A549 (cell line): ENCODE data around the gene WNT1. TPM values are rescaled to one million over a fixed set of nuclear protein-coding genes. Genes with fewer than 3 reads are reported as not detected.

Experiments used
- ATAC-seq, 2 experiments: fragments of 200-7000 bp in 1 of 2; fragments of >200 bp in 1 of 2; cut with Nextera tagmentation in 1 of 2; cut with Tn5 transposase in 1 of 2; 3 replicates each; pipeline versions ENCODE4 v1.8.0 to v1.9.1; 2018 to 2020; ENCODE audit warnings: mild to moderate bottlenecking in 1 of 2, moderate library complexity in 1 of 2
- CTCF ChIA-PET: fragments of 300-600 bp; sonication (Branson Sonifier 250); formaldehyde crosslinking; extraction: SDS; loops from one replicate; lab custom pipeline; 2021; ENCODE audit warnings: antibody characterized with exemption, inconsistent platforms; lab: Yijun Ruan, JAX
- POLR2A ChIA-PET: fragments of 350-600 bp; formaldehyde crosslinking; extraction: SDS; loops from one replicate; lab custom pipeline; 2021; ENCODE audit warnings: antibody characterized with exemption, inconsistent platforms; lab: Yijun Ruan, JAX
- DNase-seq, 2 experiments: peaks; one replicate each; pipeline versions ENCODE4 v3.0.0 to v3.0.0-alpha.2; 2011 to 2016; ENCODE audit warnings: low read depth in 1 of 2, low spot score in 1 of 2
- FAIRE-seq: peaks from 2 replicates; lab custom pipeline; 2011; peaks lifted over from hg19 to GRCh38; lab: Jason Lieb, UNC
- H3K27ac ChIP-seq, 2 experiments: fragments of >200 bp; sonication (Bioruptor Twin); formaldehyde crosslinking; 3 replicates each; pipeline ENCODE4 v1.5.1; 2016 to 2017
- H3K4me1 ChIP-seq: fragments of >200 bp; sonication (Bioruptor Twin); formaldehyde crosslinking; 3 replicates; pipeline ENCODE4 v1.6.1; 2016
- H3K4me2 ChIP-seq: fragments of >200 bp; sonication (Bioruptor Twin); formaldehyde crosslinking; 3 replicates; pipeline ENCODE4 v1.6.1; 2016
- H3K4me3 ChIP-seq: fragments of >200 bp; sonication (Bioruptor Twin); formaldehyde crosslinking; 3 replicates; pipeline ENCODE4 v1.5.1; 2016
- H3K9me3 ChIP-seq: fragments of >200 bp; sonication (Bioruptor Twin); formaldehyde crosslinking; 3 replicates; pipeline ENCODE4 v1.6.1; 2016
- BHLHE40 ChIP-seq: IDR thresholded peaks from 2 replicates; pipeline ENCODE4 v1.6.1; 2012; ENCODE audit warnings: low read depth, low read length, inconsistent platforms
- CBX2 ChIP-seq: fragments of 200-600 bp; sonication (generic); IDR thresholded peaks from 2 replicates; pipeline ENCODE4 v1.6.1; 2016; ENCODE audit warnings: low read depth, mild to moderate bottlenecking, borderline replicate concordance
- CHD4 ChIP-seq: fragments of 200-600 bp; sonication (generic); IDR thresholded peaks from 2 replicates; pipeline ENCODE4 v1.6.1; 2016; ENCODE audit warnings: antibody characterized with exemption, mild to moderate bottlenecking, borderline replicate concordance
- CTCF ChIP-seq: fragments of >200 bp; sonication (Bioruptor Twin); formaldehyde crosslinking; IDR thresholded peaks from 3 replicates; pipeline ENCODE4 v1.5.1; 2016
- EHMT2 ChIP-seq: fragments of 200-600 bp; sonication (generic); IDR thresholded peaks from 2 replicates; pipeline ENCODE4 v1.6.1; 2016; ENCODE audit warnings: antibody characterized with exemption, low read depth, mild to moderate bottlenecking, moderate library complexity
- ESRRA ChIP-seq: fragments of 150-350 bp; IDR thresholded peaks from 2 replicates; pipeline ENCODE4 v1.6.1; 2014; ENCODE audit warnings: mild to moderate bottlenecking, low read length, borderline replicate concordance
- FOSB ChIP-seq: fragments of 250-450 bp; sonication (Bioruptor Pico); IDR thresholded peaks from 2 replicates; pipeline ENCODE4 v1.5.0; 2020; ENCODE audit warnings: mild to moderate bottlenecking, moderate library complexity
- HDAC2 ChIP-seq: fragments of 200-600 bp; sonication (generic); IDR thresholded peaks from 2 replicates; pipeline ENCODE4 v1.6.1; 2016
- HES2 ChIP-seq: fragments of >200 bp; sonication (Bioruptor Twin); formaldehyde crosslinking; IDR thresholded peaks from 2 replicates; pipeline ENCODE4 v1.6.1; 2016
- HOXB5 ChIP-seq: fragments of 250-450 bp; sonication (Bioruptor Pico); IDR thresholded peaks from 2 replicates; pipeline ENCODE4 v1.5.0; 2020; ENCODE audit warnings: mild to moderate bottlenecking, moderate library complexity
- JUN ChIP-seq, 2 experiments: fragments of >200 bp; sonication (Bioruptor Twin); formaldehyde crosslinking; IDR thresholded peaks; 2 replicates in 1 of 2; 3 replicates in 1 of 2; pipeline ENCODE4 v1.6.1; 2016 to 2017
- KDM5A ChIP-seq: fragments of 200-600 bp; sonication (generic); IDR thresholded peaks from 2 replicates; pipeline ENCODE4 v1.6.1; 2016; ENCODE audit warnings: antibody characterized with exemption, mild to moderate bottlenecking
- MAFK ChIP-seq: fragments of 450-650 bp; IDR thresholded peaks from 2 replicates; pipeline ENCODE4 v1.6.1; 2014; ENCODE audit not compliant: partially characterized antibody
- MAX ChIP-seq: IDR thresholded peaks from 2 replicates; pipeline ENCODE4 v1.6.1; 2012
- MYC ChIP-seq: IDR thresholded peaks from 2 replicates; pipeline ENCODE4 v1.6.1; 2012; ENCODE audit warnings: mild to moderate bottlenecking, inconsistent platforms, low read length, improper control_type of control experiment, borderline replicate concordance
- NR3C1 ChIP-seq: fragments of >200 bp; sonication (Bioruptor Twin); formaldehyde crosslinking; IDR thresholded peaks from 3 replicates; pipeline ENCODE4 v1.6.1; 2017
- PBX3 ChIP-seq: IDR thresholded peaks from 2 replicates; pipeline ENCODE4 v1.6.1; 2012
- RARB ChIP-seq: fragments of 250-450 bp; sonication (Bioruptor Pico); IDR thresholded peaks from 2 replicates; pipeline ENCODE4 v1.8.0; 2021; ENCODE audit warnings: mild to moderate bottlenecking, moderate library complexity
- RCOR1 ChIP-seq: fragments of 150-350 bp; IDR thresholded peaks from 2 replicates; pipeline ENCODE4 v1.6.1; 2014; ENCODE audit warnings: antibody characterized with exemption, low read length, low read depth
- RFX5 ChIP-seq: fragments of 450-650 bp; IDR thresholded peaks from 2 replicates; pipeline ENCODE4 v1.7.1; 2014; ENCODE audit warnings: antibody characterized with exemption, mild to moderate bottlenecking, moderate library complexity
- SREBF2 ChIP-seq: fragments of 450-650 bp; IDR thresholded peaks from 2 replicates; pipeline ENCODE4 v1.6.1; 2014; ENCODE audit warnings: mild to moderate bottlenecking, moderate library complexity
- ZC3H11A ChIP-seq: fragments of 450-650 bp; IDR thresholded peaks from 2 replicates; pipeline ENCODE4 v1.6.1; 2014; ENCODE audit warnings: antibody characterized with exemption, mild to moderate bottlenecking
- ZSCAN20 ChIP-seq: fragments of 250-450 bp; sonication (Bioruptor Pico); IDR thresholded peaks from 2 replicates; pipeline ENCODE4 v1.8.0; 2022; ENCODE audit warnings: mild to moderate bottlenecking, moderate library complexity
- whole genome bisulfite sequencing: methylation state at CpG from one replicate; pipeline ENCODE4 v1.1.6; 2017; ENCODE audit errors: missing lambda C conversion rate; 5-methylcytosine and 5-hydroxymethylcytosine counted together
- polyA plus RNA-seq, 4 experiments: library from polyadenylated mRNA; depleted of rRNA in 3 of 4; stranded (reverse); fragments of >200 nt; fragmentation: RNase III in 1 of 4; extraction: RNeasy Plus Mini Kit Qiagen cat#74134 plus additional on column Dnase treatment in 1 of 4; gene quantifications; 2 replicates in 3 of 4; 3 replicates in 1 of 4; pipeline ENCODE4 v1.2.3, GENCODE V29; 2011 to 2017

The WNT1 gene
- polyA plus RNA-seq, 2 of the 4 experiments (the other 2 are of a cell fraction): not detected

GRCh38 chr12:48968467-48968866 is 9.7 kb upstream of the WNT1 start:
- no peak for ATAC-seq
- Histone ChIP-seq H3K9me3 (no peaks in the 10 kb centered on the region), H3K27ac (no peak overlapping the region), H3K4me2 (no peak overlapping the region), H3K4me1 (peaks cover 23% of the 10 kb centered on the region), H3K4me3 (no peak overlapping the region)
- CTCF ChIA-PET: interaction anchor here (1.0 to 77.5 kb wide), 5 partner anchors 11 to 162 kb away, joined by 3 to 2584 read pairs (median 4); partner anchors contain the start of genes ARF3, DDN, FKBP11 and PRKAG1
- TF ChIP-seq CTCF (no peak), HOXB5 (CRISPR knock-in tag) (no peak), NR3C1 (no peak), ZC3H11A (no peak)
- 62% methylated on average over 3 of the region's 3 CpGs for WGBS
- POLR2A ChIA-PET: interaction anchor here (1.5 kb wide), 1 partner anchor 11 kb away, joined by 4 read pairs; the partner anchor contains the start of gene ARF3
- DNase-seq: no peak
- FAIRE-seq: no peak

- ATAC-seq: no peak
- WGBS: 63% methylated on average over 8 of the region's 8 CpGs
- no peak overlapping the region; the same call in 2 of the 3 replicates for H3K4me2 ChIP-seq
- FAIRE-seq: no peak
- TF ChIP-seq RCOR1 (no peak), SREBF2 (no peak), HOXB5 (CRISPR knock-in tag) (no peak), CHD4 (no peak), PBX3 (no peak), HDAC2 (no peak), BHLHE40 (no peak), FOSB (CRISPR knock-in tag) (no peak)
- no peak for DNase-seq
- no peak overlapping the region for H3K4me3 ChIP-seq
- CTCF ChIA-PET: interaction anchor here (1.0 to 77.5 kb wide), 4 partner anchors 11 to 161 kb away, joined by 3 to 2584 read pairs (median 1294); partner anchors contain the start of genes ARF3, DDN, FKBP11 and PRKAG1
- no peaks in the 10 kb centered on the region for H3K9me3 ChIP-seq
- peak overlapping the region in 1 of 2 experiments; percentile 34; a peak in 2 of 6 replicates for H3K27ac ChIP-seq
- POLR2A ChIA-PET: no interaction called here
- peaks cover 23% of the 10 kb centered on the region for H3K4me1 ChIP-seq
Measured at GRCh38 chr12:48969160-48969771, 8.9 kb upstream of the WNT1 start.

- TF ChIP-seq MAFK: no peak
- no peak for TF ChIP-seq NR3C1
- TF ChIP-seq BHLHE40: no peak
- TF ChIP-seq HOXB5 (CRISPR knock-in tag): no peak
- no peak for TF ChIP-seq CHD4
- TF ChIP-seq CBX2: no peak
- TF ChIP-seq HES2: no peak
- no peak for TF ChIP-seq MYC
- no peak for TF ChIP-seq PBX3
- no peak for TF ChIP-seq RFX5
- no peak for TF ChIP-seq EHMT2
- TF ChIP-seq ESRRA: no peak
- TF ChIP-seq MAX: no peak
- TF ChIP-seq FOSB (CRISPR knock-in tag): no peak
- no peak for TF ChIP-seq ZSCAN20 (CRISPR knock-in tag)
- TF ChIP-seq JUN (IDR thresholded peaks at IDR 0.05): no peak
- TF ChIP-seq RARB (CRISPR knock-in tag): no peak
- TF ChIP-seq KDM5A: no peak
- TF ChIP-seq CTCF: no peak
- no peak overlapping the region for H3K27ac ChIP-seq
- H3K9me3 ChIP-seq: no peaks in the 10 kb centered on the region
- FAIRE-seq (no peak), ATAC-seq (no peak), DNase-seq (no peak)
- peaks cover 23% of the 10 kb centered on the region for H3K4me1 ChIP-seq
- ChIA-PET CTCF (interaction anchor here (70.2 to 77.5 kb wide), 2 partner anchors 10 to 16 kb away, joined by 2584 read pairs; partner anchors contain the start of genes ARF3, DDN, FKBP11 and PRKAG1), POLR2A (no interaction called here)
- no peak overlapping the region for H3K4me3 ChIP-seq
- WGBS: 90% methylated on average over 73 of the region's 77 CpGs
- H3K4me2 ChIP-seq: no peak overlapping the region
Measured at GRCh38 chr12:48969833-48970701, 8.1 kb upstream of the WNT1 start.
